WERI-Rb-1 (cell line): ENCODE results near the gene SMIM14.

ENCODE experiments used
- DNase-seq: peaks from one replicate; pipeline ENCODE4 v3.0.0-alpha.2; 2020
- H3K27ac ChIP-seq: fragments of 250-450 bp; sonication (Bioruptor Pico); 2 replicates; pipeline ENCODE4 v1.5.1; 2020; ENCODE audit warnings: mild to moderate bottlenecking, moderate library complexity
- H3K27me3 ChIP-seq: fragments of 250-450 bp; sonication (Bioruptor Pico); 2 replicates; pipeline ENCODE4 v1.5.1; 2021; ENCODE audit warnings: mild to moderate bottlenecking, low read depth, moderate library complexity; ENCODE audit not compliant: insufficient read depth, severe bottlenecking
- H3K36me3 ChIP-seq: fragments of 250-450 bp; sonication (Bioruptor Pico); 2 replicates; pipeline ENCODE4 v1.5.1; 2020; ENCODE audit warnings: mild to moderate bottlenecking, moderate library complexity
- H3K4me3 ChIP-seq: 2 replicates; pipeline ENCODE4 v1.5.1; 2011; ENCODE audit warnings: low read depth, mild to moderate bottlenecking, control low read depth, low read length
- H3K9me3 ChIP-seq: fragments of 250-450 bp; sonication (Bioruptor Pico); 2 replicates; pipeline ENCODE4 v1.5.1; 2021; ENCODE audit warnings: mild to moderate bottlenecking, moderate library complexity; ENCODE audit not compliant: severe bottlenecking
- CTCF ChIP-seq: IDR thresholded peaks from 2 replicates; pipeline ENCODE4 v1.5.1; 2011; ENCODE audit warnings: low read depth, mild to moderate bottlenecking, control low read depth, inconsistent platforms, low read length

SMIM14 gene

DNA sequence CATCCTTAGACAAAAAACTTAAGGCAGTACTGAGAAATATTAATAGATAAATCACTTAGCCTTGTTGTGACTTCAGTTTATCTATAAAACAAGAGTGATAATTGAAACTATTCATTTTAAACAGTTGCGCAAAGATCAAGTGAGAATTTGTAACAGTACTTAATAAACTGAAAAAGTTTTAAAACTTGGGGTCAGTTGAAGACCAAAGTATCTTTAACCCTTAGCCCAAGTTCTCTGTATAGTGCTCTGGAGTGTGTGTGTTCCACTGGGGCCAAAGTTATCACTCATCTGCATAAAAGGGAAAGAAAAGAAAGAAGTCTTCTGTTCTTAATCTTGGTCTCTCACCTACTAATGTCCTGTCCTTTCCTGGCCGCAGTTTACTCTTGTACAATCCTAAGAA lies 11.3 kb downstream of the SMIM14 start:
- no peaks in the 10 kb centered on the region for H3K9me3 ChIP-seq
- H3K4me3 ChIP-seq: no peak overlapping the region
- no peak overlapping the region for H3K27ac ChIP-seq

GRCh38 chr4:39626913-39627312 lies 11.8 kb downstream of the SMIM14 start:
- DNase-seq: no peak
- Histone ChIP-seq H3K27me3 (no peaks in the 10 kb centered on the region), H3K4me3 (no peak overlapping the region), H3K9me3 (no peaks in the 10 kb centered on the region), H3K27ac (no peak overlapping the region), H3K36me3 (no peaks in the 10 kb centered on the region)
- TF ChIP-seq CTCF: no peak

More for the DNA sequence above, 11.3 kb downstream of the SMIM14 start:
- no peaks in the 10 kb centered on the region for H3K27me3 ChIP-seq
- no peak for TF ChIP-seq CTCF
- DNase-seq: no peak
- H3K36me3 ChIP-seq: no peaks in the 10 kb centered on the region

GRCh38 chr4:39626261-39626660 lies 12.4 kb downstream of the SMIM14 start:
- H3K27me3 ChIP-seq: no peaks in the 10 kb centered on the region
- DNase-seq: no peak
- TF ChIP-seq CTCF: no peak
- H3K4me3 ChIP-seq: no peak overlapping the region
- H3K27ac ChIP-seq: no peak overlapping the region
- H3K9me3 ChIP-seq: no peaks in the 10 kb centered on the region
- H3K36me3 ChIP-seq: no peaks in the 10 kb centered on the region

DNA sequence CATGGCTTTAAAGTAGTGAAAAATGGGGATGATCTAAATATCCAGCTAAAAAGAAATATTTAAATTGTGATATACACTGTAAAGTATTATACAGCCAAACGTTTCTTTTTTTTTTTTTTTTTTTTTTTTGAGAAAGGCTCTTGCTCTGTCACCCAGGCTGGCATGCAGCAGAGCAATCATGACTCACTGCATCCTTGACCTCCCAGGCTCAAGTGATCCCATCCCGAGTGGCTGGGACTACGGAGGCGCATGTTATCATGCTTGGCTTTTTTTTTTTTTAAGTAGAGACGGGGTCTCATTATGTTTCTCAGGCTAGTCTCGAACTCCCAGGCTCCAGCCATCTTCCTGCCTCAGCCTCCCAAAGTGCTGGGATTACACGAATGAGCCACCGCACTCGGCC lies 17.1 kb downstream of the SMIM14 start:
- no peaks in the 10 kb centered on the region for H3K36me3 ChIP-seq
- no peak overlapping the region for H3K4me3 ChIP-seq
- no peak overlapping the region for H3K27ac ChIP-seq
- no peak for TF ChIP-seq CTCF
- DNase-seq: no peak
- H3K27me3 ChIP-seq: no peaks in the 10 kb centered on the region
- H3K9me3 ChIP-seq: no peaks in the 10 kb centered on the region

- no peaks in the 10 kb centered on the region for H3K36me3 ChIP-seq
- H3K9me3 ChIP-seq: no peaks in the 10 kb centered on the region
- H3K27ac ChIP-seq: no peak overlapping the region
Observed at GRCh38 chr4:39620551-39621313, 17.9 kb downstream of the SMIM14 start.

More at GRCh38 chr4:39620551-39621313, 17.9 kb downstream of the SMIM14 start:
- H3K27me3 ChIP-seq: no peaks in the 10 kb centered on the region
- no peak overlapping the region for H3K4me3 ChIP-seq
- no peak for DNase-seq
- no peak for TF ChIP-seq CTCF
